Hepatocyte (in vitro differentiated cells): ENCODE results near the gene ZBTB7C. TPM values are rescaled to one million over a fixed set of nuclear protein-coding genes. Genes with fewer than 3 reads are reported as not detected.
A peak's percentile ranks its signal among the peaks of the same experiment; 100 is the strongest.

Experiments
- DNase-seq: peaks from one replicate; pipeline ENCODE4 v3.0.0-alpha.2; 2016; ENCODE audit warnings: low spot score
- H2AFZ ChIP-seq: fragments of 200-600 bp; sonication (generic); 2 replicates; pipeline ENCODE4 v1.6.0; 2016; ENCODE audit warnings: antibody characterized with exemption, mild to moderate bottlenecking
- H3K27ac ChIP-seq: fragments of 200-600 bp; sonication (generic); 2 replicates; pipeline ENCODE4 v1.5.1; 2016; ENCODE audit warnings: mild to moderate bottlenecking
- H3K27me3 ChIP-seq: fragments of 200-600 bp; sonication (generic); 2 replicates; pipeline ENCODE4 v1.6.1; 2016
- H3K36me3 ChIP-seq: fragments of 200-600 bp; sonication (generic); replicated peaks from 2 replicates; pipeline ENCODE4 v1.5.1; 2016; ENCODE audit warnings: low read depth; ENCODE audit not compliant: insufficient read depth
- H3K4me1 ChIP-seq: fragments of 200-600 bp; sonication (generic); 2 replicates; pipeline ENCODE4 v1.5.1; 2016; ENCODE audit warnings: mild to moderate bottlenecking, moderate library complexity; ENCODE audit not compliant: insufficient read depth
- H3K4me2 ChIP-seq: fragments of 200-600 bp; sonication (generic); 2 replicates; pipeline ENCODE4 v1.6.0; 2016
- H3K4me3 ChIP-seq: fragments of 200-600 bp; sonication (generic); 2 replicates; pipeline ENCODE4 v1.5.1; 2016; ENCODE audit warnings: mild to moderate bottlenecking
- H3K79me2 ChIP-seq: fragments of 200-600 bp; sonication (generic); 2 replicates; pipeline ENCODE4 v1.6.0; 2017; ENCODE audit warnings: mild to moderate bottlenecking
- H3K9me2 ChIP-seq: fragments of 200-600 bp; sonication (generic); replicated peaks from 2 replicates; pipeline ENCODE4 v1.6.0; 2017; ENCODE audit warnings: mild to moderate bottlenecking; ENCODE audit not compliant: insufficient read depth
- H3K9me3 ChIP-seq: fragments of 200-600 bp; sonication (generic); 2 replicates; pipeline ENCODE4 v1.5.1; 2016; ENCODE audit warnings: low read depth, mild to moderate bottlenecking
- H4K20me1 ChIP-seq: fragments of 200-600 bp; sonication (generic); 2 replicates; pipeline ENCODE4 v1.6.0; 2016; ENCODE audit warnings: mild to moderate bottlenecking; ENCODE audit not compliant: insufficient read depth, poor library complexity, severe bottlenecking
- EZH2 ChIP-seq: fragments of 200-600 bp; sonication (generic); IDR thresholded peaks from 2 replicates; pipeline ENCODE4 v1.6.1; 2016; ENCODE audit warnings: antibody characterized with exemption, mild to moderate bottlenecking, borderline replicate concordance
- EZH2phosphoT487 ChIP-seq: fragments of 200-600 bp; sonication (generic); IDR thresholded peaks from one replicate; pipeline ENCODE4 v1.6.1; 2018; ENCODE audit warnings: antibody characterized with exemption, mild to moderate bottlenecking, low read depth, moderate library complexity; ENCODE audit not compliant: unreplicated experiment, severe bottlenecking
- WGBS: methylation state at CpG from one replicate; pipeline ENCODE4 v1.1.6; 2016; ENCODE audit warnings: low lambda C conversion rate; ENCODE audit errors: missing lambda C conversion rate; 5-methylcytosine and 5-hydroxymethylcytosine counted together
- polyA plus RNA-seq: library from polyadenylated mRNA; unstranded; fragments of >200 nt; fragmentation: Nextera tagmentation; extraction: Ambion mirVana; gene quantifications from 2 replicates; pipeline ENCODE4 v1.2.1, GENCODE V29; 2016
- total RNA-seq: library from RNA; depleted of rRNA; stranded (reverse); fragments of >200 nt; gene quantifications from 2 replicates; pipeline ENCODE4 v1.2.3, GENCODE V29; 2014
- TF ChIP-seq, protein P1 (sequence below): fragments of 200-600 bp; sonication (generic); IDR thresholded peaks from 2 replicates; pipeline ENCODE4 v1.5.1; 2016; ENCODE audit warnings: antibody characterized with exemption, mild to moderate bottlenecking; ENCODE audit not compliant: poor library complexity

Gene ZBTB7C
- total and polyA plus RNA-seq, 2 experiments from 2014 or later, result 0.70 to 1.0 TPM

DNA sequence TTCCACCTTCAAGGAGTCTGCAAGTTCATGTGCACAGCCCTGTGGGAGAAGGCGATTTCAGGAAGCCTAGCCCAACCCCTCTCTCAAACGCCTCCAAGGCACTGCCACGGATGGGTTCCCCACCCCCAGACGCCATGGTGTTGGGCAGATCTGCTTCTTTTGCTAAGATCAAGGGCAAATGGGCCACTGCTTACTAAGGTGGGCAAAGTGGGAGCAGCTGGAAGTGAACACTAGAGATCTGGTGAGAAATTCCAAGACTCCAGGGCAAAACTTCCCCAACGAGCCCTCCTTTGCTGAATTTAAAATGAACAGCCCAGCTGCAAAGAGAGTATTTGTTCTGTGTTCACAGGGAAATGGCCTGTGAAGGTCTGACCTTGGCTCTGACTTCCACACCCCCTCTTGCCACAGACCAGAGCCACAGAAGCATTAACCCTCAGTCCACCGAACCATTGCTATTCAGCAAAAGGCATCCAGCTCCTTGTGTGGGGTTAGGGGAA lies 45.1 kb upstream of the ZBTB7C start:
- H3K4me3 ChIP-seq, result no peak overlapping the region
- peak overlapping the region; percentile 92 for H3K27ac ChIP-seq
- DNase-seq, result no peak
- H3K4me1 ChIP-seq, result peaks cover 44% of the 10 kb centered on the region
- WGBS, result 41% methylated on average over 6 of the region's 6 CpGs
- H2AFZ ChIP-seq, result no peak overlapping the region
- H3K79me2 ChIP-seq, result no peaks in the 10 kb centered on the region
- no peaks in the 10 kb centered on the region for H3K9me2 ChIP-seq
- no peaks in the 10 kb centered on the region for H3K9me3 ChIP-seq
- peak overlapping the region; percentile 34 for H3K4me2 ChIP-seq
- TF ChIP-seq, protein P1, sequence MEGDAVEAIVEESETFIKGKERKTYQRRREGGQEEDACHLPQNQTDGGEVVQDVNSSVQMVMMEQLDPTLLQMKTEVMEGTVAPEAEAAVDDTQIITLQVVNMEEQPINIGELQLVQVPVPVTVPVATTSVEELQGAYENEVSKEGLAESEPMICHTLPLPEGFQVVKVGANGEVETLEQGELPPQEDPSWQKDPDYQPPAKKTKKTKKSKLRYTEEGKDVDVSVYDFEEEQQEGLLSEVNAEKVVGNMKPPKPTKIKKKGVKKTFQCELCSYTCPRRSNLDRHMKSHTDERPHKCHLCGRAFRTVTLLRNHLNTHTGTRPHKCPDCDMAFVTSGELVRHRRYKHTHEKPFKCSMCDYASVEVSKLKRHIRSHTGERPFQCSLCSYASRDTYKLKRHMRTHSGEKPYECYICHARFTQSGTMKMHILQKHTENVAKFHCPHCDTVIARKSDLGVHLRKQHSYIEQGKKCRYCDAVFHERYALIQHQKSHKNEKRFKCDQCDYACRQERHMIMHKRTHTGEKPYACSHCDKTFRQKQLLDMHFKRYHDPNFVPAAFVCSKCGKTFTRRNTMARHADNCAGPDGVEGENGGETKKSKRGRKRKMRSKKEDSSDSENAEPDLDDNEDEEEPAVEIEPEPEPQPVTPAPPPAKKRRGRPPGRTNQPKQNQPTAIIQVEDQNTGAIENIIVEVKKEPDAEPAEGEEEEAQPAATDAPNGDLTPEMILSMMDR, result no peak
- TF ChIP-seq EZH2 (no peak), EZH2phosphoT487 (no peak)
- no peaks in the 10 kb centered on the region for H3K36me3 ChIP-seq
- H3K27me3 ChIP-seq, result no peaks in the 10 kb centered on the region
- H4K20me1 ChIP-seq, result no peaks in the 10 kb centered on the region

DNA sequence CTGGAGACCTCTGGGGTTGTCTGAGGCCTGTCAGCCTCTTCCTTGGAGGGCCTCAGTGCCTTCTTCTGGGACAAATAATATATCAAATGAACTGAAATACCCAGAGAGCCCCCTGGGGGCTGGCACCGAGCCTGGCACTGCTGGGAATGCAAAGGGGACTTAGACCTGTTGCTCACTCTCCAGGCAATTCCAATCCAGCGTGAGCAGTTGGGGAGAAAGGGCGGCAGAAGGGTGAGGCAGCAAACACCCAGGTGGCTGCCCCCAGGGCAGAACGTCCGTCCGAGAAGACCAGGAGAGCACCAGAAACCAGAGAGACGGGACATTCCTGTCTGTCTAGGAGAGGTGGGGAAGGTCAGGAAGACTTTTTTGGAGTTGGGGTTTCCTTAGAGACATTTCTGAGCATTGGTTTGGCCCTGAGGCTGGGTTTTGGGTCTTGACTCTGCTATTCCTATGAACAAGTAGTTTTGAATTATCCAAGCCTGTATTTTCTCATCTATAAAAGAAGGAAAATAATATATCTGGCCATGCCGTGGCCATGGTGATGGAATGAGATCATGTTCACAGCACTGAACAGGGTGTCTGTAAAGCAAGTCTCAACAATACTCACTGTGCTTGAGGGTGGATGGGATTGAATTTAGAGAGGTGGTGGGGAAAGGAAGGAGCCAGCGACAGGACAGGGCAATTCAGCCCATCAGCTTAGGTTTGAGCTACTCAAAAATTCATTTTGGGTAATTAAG lies 44.3 kb upstream of the ZBTB7C start:
- Histone ChIP-seq H3K9me2 (no peaks in the 10 kb centered on the region), H3K27me3 (no peaks in the 10 kb centered on the region), H3K9me3 (no peaks in the 10 kb centered on the region), H3K36me3 (no peaks in the 10 kb centered on the region), H3K4me3 (no peak overlapping the region), H3K4me1 (peaks cover 44% of the 10 kb centered on the region), H3K4me2 (peak overlapping the region; percentile 34), H3K79me2 (no peaks in the 10 kb centered on the region), H3K27ac (peak overlapping the region; percentile 92), H4K20me1 (no peaks in the 10 kb centered on the region), H2AFZ (no peak overlapping the region)
- WGBS, result 82% methylated on average over 9 of the region's 9 CpGs
- DNase-seq, result no peak
- TF ChIP-seq EZH2 (no peak), EZH2phosphoT487 (no peak)
- TF ChIP-seq, protein P1, result no peak

DNA sequence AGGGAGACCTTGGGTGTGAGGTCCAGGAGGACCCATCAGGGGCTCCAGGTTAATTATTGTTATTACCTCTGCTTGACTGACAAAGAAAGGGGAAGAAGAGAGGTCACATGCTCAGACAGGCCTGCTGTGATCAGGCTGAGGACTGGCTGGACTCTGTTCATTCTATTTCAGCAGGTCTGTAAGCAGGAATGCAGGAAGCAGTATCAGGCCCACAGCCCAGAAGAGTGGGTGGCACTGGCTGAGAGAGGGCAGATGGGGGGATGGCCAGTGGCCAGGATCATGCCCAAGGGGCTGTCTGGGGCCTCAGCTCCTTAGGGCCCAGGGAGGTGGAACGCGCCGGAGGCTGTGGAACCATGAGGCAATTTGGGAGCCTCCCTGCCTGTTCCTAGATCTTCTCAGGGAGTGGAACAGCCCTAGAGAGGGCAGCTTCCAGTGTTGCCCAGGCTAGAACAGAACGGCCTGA lies 43.7 kb upstream of the ZBTB7C start:
- H4K20me1 ChIP-seq, result no peaks in the 10 kb centered on the region
- TF ChIP-seq EZH2 (no peak), EZH2phosphoT487 (no peak)
- TF ChIP-seq, protein P1, result no peak
- peak; percentile 53 for DNase-seq
- 91% methylated on average over 3 of the region's 4 CpGs for WGBS
- no peaks in the 10 kb centered on the region for H3K9me2 ChIP-seq
- H3K4me1 ChIP-seq, result peaks cover 44% of the 10 kb centered on the region
- no peaks in the 10 kb centered on the region for H3K9me3 ChIP-seq
- peak overlapping the region; percentile 12 for H2AFZ ChIP-seq
- peak overlapping the region; percentile 92 for H3K27ac ChIP-seq
- H3K79me2 ChIP-seq, result no peaks in the 10 kb centered on the region
- peak overlapping the region; percentile 50 for H3K4me2 ChIP-seq
- no peak overlapping the region for H3K4me3 ChIP-seq
- H3K36me3 ChIP-seq, result no peaks in the 10 kb centered on the region
- no peaks in the 10 kb centered on the region for H3K27me3 ChIP-seq
